NB4 (cell line): ENCODE results near the gene SPON1.

Source experiments
- CTCF ChIP-seq: IDR thresholded peaks from one replicate; pipeline ENCODE4 v1.5.1; 2012; ENCODE audit warnings: low read depth, low read length
- POLR2A ChIP-seq: IDR thresholded peaks from 2 replicates; pipeline ENCODE4 v1.6.1; 2011; ENCODE audit warnings: mild to moderate bottlenecking; ENCODE audit not compliant: insufficient read length; ENCODE audit errors: extremely low read depth

GRCh38 chr11:14248580-14248981 lies 286.1 kb downstream of the SPON1 start:
- TF ChIP-seq POLR2A: no peak
- TF ChIP-seq CTCF: no peak
